NCI-H187 treated with DMSO at 0.1 percent for 48 hours (cell line): Measurements from ENCODE around the gene LHX6.

Experiments used
- DNase-seq: peaks from one replicate; lab custom pipeline; 2025; lab: John Stamatoyannopoulos, UW

Gene LHX6

GRCh38 chr9:122190597-122191381 lies 38.0 kb downstream of the LHX6 start:
- DNase-seq = peak; percentile 68

- DNase-seq = no peak
Observed at GRCh38 chr9:122188369-122188768, 40.4 kb downstream of the LHX6 start.

- no peak for DNase-seq
Observed at GRCh38 chr9:122186777-122187470, 41.8 kb downstream of the LHX6 start.

- no peak for DNase-seq
Observed at GRCh38 chr9:122186301-122186700, 42.5 kb downstream of the LHX6 start.

- DNase-seq = no peak
Observed at GRCh38 chr9:122184551-122184950, 44.2 kb downstream of the LHX6 start.

- DNase-seq = no peak
Observed at GRCh38 chr9:122183501-122183900, 45.3 kb downstream of the LHX6 start.

- no peak for DNase-seq
Observed at GRCh38 chr9:122180633-122181032, 48.1 kb downstream of the LHX6 start.

GRCh38 chr9:122179690-122180074 lies 49.1 kb downstream of the LHX6 start:
- DNase-seq = no peak

GRCh38 chr9:122179054-122179689 lies 49.6 kb downstream of the LHX6 start:
- no peak for DNase-seq

- DNase-seq = no peak
Observed at GRCh38 chr9:122176916-122177315, 51.8 kb downstream of the LHX6 start.

- no peak for DNase-seq
Observed at GRCh38 chr9:122173670-122174069, 55.1 kb downstream of the LHX6 start.

GRCh38 chr9:122172131-122172530 lies 56.6 kb downstream of the LHX6 start:
- no peak for DNase-seq

- DNase-seq = no peak
Observed at GRCh38 chr9:122168356-122168755, 60.4 kb downstream of the LHX6 start.

GRCh38 chr9:122164286-122164685 lies 64.5 kb downstream of the LHX6 start:
- DNase-seq = no peak

- no peak for DNase-seq
Observed at GRCh38 chr9:122162415-122162814, 66.3 kb downstream of the LHX6 start.

- no peak for DNase-seq
Observed at GRCh38 chr9:122159925-122160246, 68.9 kb downstream of the LHX6 start.

- DNase-seq = peak; percentile 11
Observed at GRCh38 chr9:122159026-122159924, 69.5 kb downstream of the LHX6 start, which contains the start of the genes MORN5 and NDUFA8. MORN5 (plus strand) TSS chr9:122159908; CDS start chr9:122159973, 65 bp downstream. NDUFA8 (minus strand) TSS chr9:122159779; CDS start chr9:122159677, 102 bp downstream.

GRCh38 chr9:122158202-122158601 lies 70.6 kb downstream of the LHX6 start:
- no peak for DNase-seq

GRCh38 chr9:122155796-122156195 lies 73.0 kb downstream of the LHX6 start:
- no peak for DNase-seq
